ENCODE results near the gene HOXB2.

HOXB2 gene

DNA sequence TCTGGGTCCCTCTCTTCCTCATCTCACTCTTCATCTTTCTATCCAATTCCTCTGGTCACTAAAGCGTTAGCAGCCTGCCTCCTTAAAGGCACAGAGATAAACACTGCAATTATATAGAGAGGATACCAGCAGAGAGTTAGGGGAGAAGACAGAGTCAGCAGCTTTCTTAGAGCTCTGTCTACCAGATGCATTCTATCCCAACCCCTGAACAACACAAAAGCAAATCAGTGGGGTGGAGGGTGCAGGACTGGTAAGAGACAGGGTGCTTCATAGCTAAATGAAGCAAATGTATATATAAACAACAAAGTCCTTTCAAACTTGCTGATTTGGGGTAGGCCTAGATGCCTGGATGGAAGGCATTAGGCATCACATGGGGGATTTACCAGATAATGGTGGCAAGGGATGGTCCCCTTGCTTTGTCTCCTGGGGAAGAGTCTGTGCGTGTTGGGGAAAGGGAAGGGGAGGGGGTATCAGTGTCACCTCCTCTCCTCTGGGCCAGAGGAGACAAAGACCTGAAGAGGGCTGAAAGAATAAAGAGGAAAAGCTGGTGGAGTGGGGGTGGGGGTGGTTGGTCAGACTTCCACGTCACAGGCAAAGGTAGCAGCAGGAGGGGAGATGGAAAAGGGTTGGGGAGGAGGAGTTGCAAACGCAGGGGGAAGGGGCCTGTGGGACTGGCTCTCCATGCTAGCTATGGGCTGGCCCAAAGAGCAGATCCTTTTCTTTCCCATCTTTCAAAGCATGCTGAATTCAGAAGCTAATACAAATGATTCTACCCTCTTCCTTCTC, 21.2 kb upstream of the HOXB2 start:
- TF ChIP-seq, protein P1, sequence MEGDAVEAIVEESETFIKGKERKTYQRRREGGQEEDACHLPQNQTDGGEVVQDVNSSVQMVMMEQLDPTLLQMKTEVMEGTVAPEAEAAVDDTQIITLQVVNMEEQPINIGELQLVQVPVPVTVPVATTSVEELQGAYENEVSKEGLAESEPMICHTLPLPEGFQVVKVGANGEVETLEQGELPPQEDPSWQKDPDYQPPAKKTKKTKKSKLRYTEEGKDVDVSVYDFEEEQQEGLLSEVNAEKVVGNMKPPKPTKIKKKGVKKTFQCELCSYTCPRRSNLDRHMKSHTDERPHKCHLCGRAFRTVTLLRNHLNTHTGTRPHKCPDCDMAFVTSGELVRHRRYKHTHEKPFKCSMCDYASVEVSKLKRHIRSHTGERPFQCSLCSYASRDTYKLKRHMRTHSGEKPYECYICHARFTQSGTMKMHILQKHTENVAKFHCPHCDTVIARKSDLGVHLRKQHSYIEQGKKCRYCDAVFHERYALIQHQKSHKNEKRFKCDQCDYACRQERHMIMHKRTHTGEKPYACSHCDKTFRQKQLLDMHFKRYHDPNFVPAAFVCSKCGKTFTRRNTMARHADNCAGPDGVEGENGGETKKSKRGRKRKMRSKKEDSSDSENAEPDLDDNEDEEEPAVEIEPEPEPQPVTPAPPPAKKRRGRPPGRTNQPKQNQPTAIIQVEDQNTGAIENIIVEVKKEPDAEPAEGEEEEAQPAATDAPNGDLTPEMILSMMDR (IDR thresholded peaks at IDR 0.05; ENCODE audit: low read depth, low read length, poor library complexity, severe bottlenecking): no peak
- TF ChIP-seq EZH2phosphoT487 (IDR thresholded peaks at IDR 0.05; ENCODE audit: borderline replicate concordance, low read length): no peak
- H3K9me2 ChIP-seq (replicated peaks; ENCODE audit: control insufficient read depth, low read length): no peaks in the 10 kb centered on the region
- no peaks in the 10 kb centered on the region for H3K4me1 ChIP-seq (ENCODE audit: control insufficient read depth, low read length)
- no peaks in the 10 kb centered on the region for H3K27me3 ChIP-seq (ENCODE audit: control insufficient read depth, low read length)
- no peaks in the 10 kb centered on the region for H4K20me1 ChIP-seq (ENCODE audit: control insufficient read depth, insufficient read depth, low read depth, low read length)
- H3K4me3 ChIP-seq (ENCODE audit: low read length): no peak overlapping the region
- H3K9me3 ChIP-seq (ENCODE audit: control insufficient read depth, insufficient read depth, low read length): no peaks in the 10 kb centered on the region
- no peaks in the 10 kb centered on the region for H3K79me2 ChIP-seq (ENCODE audit: control insufficient read depth, low read length)
- H3F3A ChIP-seq (ENCODE audit: control insufficient read depth, insufficient read depth): no peaks in the 10 kb centered on the region
- H3K36me3 ChIP-seq (ENCODE audit: control insufficient read depth, low read length): no peaks in the 10 kb centered on the region
- no peak overlapping the region for H3K4me2 ChIP-seq (ENCODE audit: low read length)
- no peak overlapping the region for H3K27ac ChIP-seq (ENCODE audit: low read depth, low read length)

DNA sequence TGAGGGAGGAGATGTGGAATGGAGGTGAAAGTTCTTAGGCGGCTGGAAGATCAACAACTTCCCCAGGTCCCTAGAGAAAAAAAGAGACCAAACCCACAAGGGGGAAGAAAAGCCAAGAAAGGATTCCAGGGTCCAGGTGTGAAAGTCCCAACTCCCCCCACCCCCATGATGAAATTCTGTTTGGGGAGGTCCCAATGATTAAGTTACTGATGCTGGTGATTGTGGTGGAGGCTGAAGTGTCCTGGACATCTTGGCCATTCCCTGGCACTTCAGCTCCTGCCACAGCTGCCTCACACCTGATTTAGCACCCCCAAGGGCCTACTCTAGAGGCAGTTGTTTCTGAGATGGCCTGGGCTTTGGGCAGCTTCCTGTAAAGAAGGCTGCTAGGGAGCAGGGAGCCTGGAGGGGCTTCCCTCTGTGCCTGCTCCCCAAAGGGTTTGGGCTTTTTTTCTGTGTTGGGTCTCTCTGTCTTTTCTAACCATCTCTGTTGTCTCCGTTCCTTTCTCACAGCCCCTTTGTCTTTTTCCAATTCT, 20.2 kb upstream of the HOXB2 start:
- Histone ChIP-seq H3K9me3 (ENCODE audit: control insufficient read depth, insufficient read depth, low read length) (no peaks in the 10 kb centered on the region), H3K36me3 (ENCODE audit: control insufficient read depth, low read length) (no peaks in the 10 kb centered on the region), H3F3A (ENCODE audit: control insufficient read depth, insufficient read depth) (no peaks in the 10 kb centered on the region), H3K4me2 (ENCODE audit: low read length) (no peak overlapping the region), H3K27ac (ENCODE audit: low read depth, low read length) (no peak overlapping the region), H3K27me3 (ENCODE audit: control insufficient read depth, low read length) (no peaks in the 10 kb centered on the region), H3K79me2 (ENCODE audit: control insufficient read depth, low read length) (no peaks in the 10 kb centered on the region), H3K4me3 (ENCODE audit: low read length) (no peak overlapping the region), H3K4me1 (ENCODE audit: control insufficient read depth, low read length) (no peaks in the 10 kb centered on the region), H4K20me1 (ENCODE audit: control insufficient read depth, insufficient read depth, low read depth, low read length) (no peaks in the 10 kb centered on the region), H3K9me2 (replicated peaks; ENCODE audit: control insufficient read depth, low read length) (no peaks in the 10 kb centered on the region)
- no peak for TF ChIP-seq EZH2phosphoT487 (IDR thresholded peaks at IDR 0.05; ENCODE audit: borderline replicate concordance, low read length)
- TF ChIP-seq, protein P1 (IDR thresholded peaks at IDR 0.05; ENCODE audit: low read depth, low read length, poor library complexity, severe bottlenecking): no peak

GRCh38 chr17:48564188-48565021, 19.5 kb upstream of the HOXB2 start:
- H3K4me3 ChIP-seq (ENCODE audit: low read length): no peak overlapping the region
- no peaks in the 10 kb centered on the region for H3K36me3 ChIP-seq (ENCODE audit: control insufficient read depth, low read length)
- H3K79me2 ChIP-seq (ENCODE audit: control insufficient read depth, low read length): no peaks in the 10 kb centered on the region
- no peaks in the 10 kb centered on the region for H3K27me3 ChIP-seq (ENCODE audit: control insufficient read depth, low read length)
- TF ChIP-seq EZH2phosphoT487 (IDR thresholded peaks at IDR 0.05; ENCODE audit: borderline replicate concordance, low read length): no peak
- TF ChIP-seq, protein P1 (IDR thresholded peaks at IDR 0.05; ENCODE audit: low read depth, low read length, poor library complexity, severe bottlenecking): no peak
- no peaks in the 10 kb centered on the region for H3K4me1 ChIP-seq (ENCODE audit: control insufficient read depth, low read length)
- H3K27ac ChIP-seq (ENCODE audit: low read depth, low read length): no peak overlapping the region
- no peaks in the 10 kb centered on the region for H3K9me3 ChIP-seq (ENCODE audit: control insufficient read depth, insufficient read depth, low read length)
- H4K20me1 ChIP-seq (ENCODE audit: control insufficient read depth, insufficient read depth, low read depth, low read length): no peaks in the 10 kb centered on the region
- H3K4me2 ChIP-seq (ENCODE audit: low read length): no peak overlapping the region
- no peaks in the 10 kb centered on the region for H3K9me2 ChIP-seq (replicated peaks; ENCODE audit: control insufficient read depth, low read length)
- no peaks in the 10 kb centered on the region for H3F3A ChIP-seq (ENCODE audit: control insufficient read depth, insufficient read depth)

Data from DOHH2 (cell line).